Spleen (tissue), 7 donors: ENCODE results near the gene REV1.

ENCODE experiments used
- CTCF ChIP-seq, 11 experiments: fragments of 200-600 bp in 7 of 11; fragments of 450-650 bp in 4 of 11; sonication (generic) in 4 of 11; IDR thresholded peaks in 8 of 11; conservative IDR thresholded peaks in 3 of 11; 1 replicate in 7 of 11; 2 replicates in 4 of 11; pipeline versions ENCODE4 v1.4.0 to v1.8.0; 2016 to 2021; ENCODE audit warnings: antibody characterized with exemption in 11 of 11, inconsistent platforms in 4 of 11, mild to moderate bottlenecking in 1 of 11
- POLR2A ChIP-seq, 3 donors: fragments of 450-650 bp; IDR thresholded peaks; one replicate each; pipeline ENCODE4 v1.5.1; 2017; ENCODE audit warnings: antibody characterized with exemption in 3 of 3, mild to moderate bottlenecking in 1 of 3
- POLR2AphosphoS5 ChIP-seq, 3 donors: sonication (generic); formaldehyde crosslinking; IDR thresholded peaks; one replicate each; pipeline ENCODE4 v1.5.1; 2017; ENCODE audit warnings: antibody characterized with exemption in 3 of 3
- donor health status: DM: no; HTN: no; CAD: no; lungs with moderate emphysema.
- donor health status: DM: no; HTN: no; CAD: no.
- donor health status: DM: no; HTN: no; CAD: no.

DNA sequence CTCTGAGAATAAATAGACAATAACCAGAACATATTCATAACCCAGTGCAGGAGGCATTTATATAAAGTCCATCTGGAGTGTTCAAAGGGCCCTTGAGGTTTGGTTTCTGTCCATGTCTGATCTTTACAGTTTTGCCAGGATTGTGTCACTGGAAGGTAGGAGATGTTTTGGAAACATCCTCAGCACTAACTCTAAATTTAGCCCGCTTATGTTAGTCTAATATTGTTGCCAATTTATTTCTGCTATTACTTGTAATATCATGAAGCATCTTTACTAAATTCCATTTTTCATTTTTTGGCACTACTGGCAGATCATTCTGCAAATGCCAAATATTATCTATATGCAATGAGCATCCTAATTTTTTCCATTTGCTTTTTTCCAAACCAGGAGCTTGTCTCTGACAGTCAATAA, 22.4 kb upstream of the REV1 start:
- TF ChIP-seq POLR2A (IDR thresholded peaks at IDR 0.05): no peak
- no peak for TF ChIP-seq CTCF (IDR thresholded peaks at IDR 0.05 in 8 of 11, conservative IDR thresholded peaks at IDR 0.05 in 3 of 11)
- no peak for TF ChIP-seq POLR2AphosphoS5 (IDR thresholded peaks at IDR 0.05)
